HCT116 (cell line): ENCODE data around the gene ADAM19. TPM values are rescaled to one million over a fixed set of nuclear protein-coding genes. Genes with fewer than 3 reads are reported as not detected.

Experiments
- ATAC-seq: fragments of 200-7000 bp; cut with Tn5 transposase; 2 replicates; pipeline ENCODE4 v1.9.1; 2020; ENCODE audit warnings: mild to moderate bottlenecking, moderate library complexity
- BruUV-seq: library from RNA; stranded (reverse); fragments of 400-500 nt; replicated peaks from 2 replicates; lab custom pipeline; 2021; lab: Mats Ljungman, UMichigan
- CTCF ChIA-PET: fragments of 300-600 bp; sonication (Branson Sonifier 250); formaldehyde crosslinking; loops from one replicate; lab custom pipeline; 2021; ENCODE audit warnings: antibody characterized with exemption; lab: Charles Lee
- POLR2A ChIA-PET: fragments of 300-600, 350-600 bp; sonication (Branson Sonifier 250); formaldehyde crosslinking; loops from one replicate; lab custom pipeline; 2021; ENCODE audit warnings: antibody characterized with exemption; lab: Charles Lee
- RAD21 ChIA-PET, 2 experiments: fragments of 300-600 bp; sonication (Branson Sonifier 250); formaldehyde crosslinking; loops; one replicate each; lab custom pipeline; 2023; ENCODE audit warnings: low total read pairs in 2 of 2; ENCODE audit not compliant: uncharacterized antibody in 2 of 2, unreplicated experiment in 2 of 2, low non-redundant PET in 1 of 2; lab: Charles Lee
- DNase-seq: peaks from one replicate; pipeline ENCODE4 v3.0.0-alpha.2; 2010; ENCODE audit warnings: low read depth, low spot score
- H2AFZ ChIP-seq: fragments of 200-600 bp; shearing (Covaris generic), sonication (generic); 2 replicates; pipeline ENCODE4 v1.6.1; 2017; ENCODE audit warnings: low read depth, mixed run types, mixed read lengths, antibody characterized with exemption, low read length; ENCODE audit not compliant: poor library complexity, severe bottlenecking
- H3K27ac ChIP-seq: 2 replicates; pipeline ENCODE4 v1.5.1; 2012; ENCODE audit warnings: low read depth, low read length
- H3K27me3 ChIP-seq: fragments of 200-600 bp; sonication (generic); 2 replicates; pipeline ENCODE4 v1.6.1; 2016; ENCODE audit warnings: mixed run types, low read length, mixed read lengths; ENCODE audit not compliant: insufficient read depth
- H3K36me3 ChIP-seq, 2 experiments: fragments of 200-500 bp in 1 of 2; fragments of 200-600 bp in 1 of 2; sonication (Bioruptor generic) in 1 of 2; sonication (generic) in 1 of 2; 2 replicates each; pipeline versions ENCODE4 v1.5.1 to v1.6.1; 2014 to 2016; ENCODE audit warnings: low read length in 2 of 2, inconsistent platforms in 1 of 2, mixed read lengths in 1 of 2, mixed run types in 1 of 2; ENCODE audit not compliant: insufficient read depth in 2 of 2, control insufficient read depth in 1 of 2
- H3K4me1 ChIP-seq, 2 experiments: fragments of 200-600 bp in 1 of 2; sonication (generic) in 1 of 2; 2 replicates each; pipeline versions ENCODE4 v1.5.1 to v1.6.1; 2012 to 2017; ENCODE audit warnings: low read length in 2 of 2, inconsistent platforms in 1 of 2, mild to moderate bottlenecking in 1 of 2, mixed read lengths in 1 of 2, mixed run types in 1 of 2, moderate library complexity in 1 of 2; ENCODE audit not compliant: insufficient read depth in 2 of 2, control insufficient read depth in 1 of 2
- H3K4me2 ChIP-seq: fragments of 200-600 bp; sonication (generic); 2 replicates; pipeline ENCODE4 v1.6.1; 2017; ENCODE audit warnings: mixed run types, low read length, mixed read lengths
- H3K4me3 ChIP-seq, 2 experiments: fragments of 200-600 bp in 1 of 2; sonication (generic) in 1 of 2; replicated peaks in 1 of 2; 2 replicates each; pipeline ENCODE4 v1.5.1; 2011 to 2016; ENCODE audit warnings: low read length in 2 of 2, control low read depth in 1 of 2, low read depth in 1 of 2, mild to moderate bottlenecking in 1 of 2, mixed read lengths in 1 of 2, mixed run types in 1 of 2
- H3K79me2 ChIP-seq: fragments of 200-600 bp; sonication (generic); 2 replicates; pipeline ENCODE4 v1.6.1; 2017; ENCODE audit warnings: mild to moderate bottlenecking, mixed run types, low read length, moderate library complexity, mixed read lengths; ENCODE audit not compliant: insufficient read depth
- H3K9ac ChIP-seq: fragments of 200-600 bp; sonication (generic); 2 replicates; pipeline ENCODE4 v1.6.1; 2016; ENCODE audit warnings: low read length, mixed read lengths
- H3K9me2 ChIP-seq: fragments of 200-600 bp; sonication (generic), shearing (Covaris generic); 2 replicates; pipeline ENCODE4 v1.6.1; 2017; ENCODE audit warnings: mixed run types, mild to moderate bottlenecking, moderate library complexity; ENCODE audit not compliant: insufficient read depth
- H3K9me3 ChIP-seq, 2 experiments: fragments of 200-500 bp in 1 of 2; fragments of 200-600 bp in 1 of 2; sonication (Bioruptor generic) in 1 of 2; sonication (generic) in 1 of 2; 2 replicates each; pipeline ENCODE4 v1.6.1; 2014 to 2017; ENCODE audit warnings: low read length in 2 of 2, mixed read lengths in 2 of 2, inconsistent platforms in 1 of 2, low read depth in 1 of 2, mild to moderate bottlenecking in 1 of 2, mixed run types in 1 of 2, moderate library complexity in 1 of 2; ENCODE audit not compliant: control insufficient read depth in 1 of 2, insufficient read depth in 1 of 2
- H4K20me1 ChIP-seq: fragments of 200-600 bp; sonication (generic), shearing (Covaris generic); 2 replicates; pipeline ENCODE4 v1.6.1; 2017; ENCODE audit warnings: mixed run types, mild to moderate bottlenecking, moderate library complexity; ENCODE audit not compliant: insufficient read depth
- EZH2 ChIP-seq: fragments of 200-600 bp; sonication (generic); IDR thresholded peaks from 2 replicates; pipeline ENCODE4 v1.6.1; 2017; ENCODE audit warnings: antibody characterized with exemption, mixed run types
- EZH2phosphoT487 ChIP-seq: fragments of 200-600 bp; IDR thresholded peaks from 2 replicates; pipeline ENCODE4 v1.6.1; 2018; ENCODE audit warnings: antibody characterized with exemption, borderline replicate concordance
- MAX ChIP-seq: IDR thresholded peaks from 2 replicates; pipeline ENCODE4 v1.6.1; 2012
- POLR2A ChIP-seq: IDR thresholded peaks from 2 replicates; pipeline ENCODE4 v1.7.0; 2011; ENCODE audit warnings: borderline replicate concordance; ENCODE audit not compliant: insufficient read depth, insufficient read length; ENCODE audit errors: extremely low read depth
- intact Hi-C: fragments of 100-400 bp; cut with micrococcal nuclease; formaldehyde crosslinking; loops from 2 replicates; pipeline ENCODE4 v1.10.0; 2022
- total RNA-seq: library from RNA; stranded (reverse); gene quantifications from one replicate; pipeline ENCODE4 v1.2.1, GENCODE V29; 2021; ENCODE audit not compliant: unreplicated experiment
- TF ChIP-seq, protein P1 (sequence below), 3 experiments: fragments of 200-600 bp in 1 of 3; sonication (generic) in 1 of 3; IDR thresholded peaks in 2 of 3; conservative IDR thresholded peaks in 1 of 3; 2 replicates each; pipeline ENCODE4 v1.5.1; 2012 to 2017; ENCODE audit warnings: low read depth in 2 of 3, low read length in 2 of 3, antibody characterized with exemption in 1 of 3, borderline replicate concordance in 1 of 3, control low read depth in 1 of 3, mild to moderate bottlenecking in 1 of 3, mixed read lengths in 1 of 3, mixed run types in 1 of 3, moderate library complexity in 1 of 3; ENCODE audit not compliant: insufficient read depth in 1 of 3
- TF ChIP-seq, protein P2 (sequence below): IDR thresholded peaks from 2 replicates; pipeline ENCODE4 v1.6.1; 2012; ENCODE audit warnings: low read depth

The ADAM19 gene
- total RNA-seq, 1 experiment from 2014 or later = 77.3 TPM

GRCh38 chr5:157513182-157513581 lies 62.4 kb downstream of the ADAM19 start:
- Histone ChIP-seq H3K36me3 (peaks cover 3 to 12% of the 10 kb centered on the region in 2 experiments; a peak in 2 of 4 replicates), H2AFZ (no peak overlapping the region), H3K27me3 (no peaks in the 10 kb centered on the region), H3K9me3 (no peaks in the 10 kb centered on the region), H3K79me2 (no peaks in the 10 kb centered on the region; the same call in 1 of the 2 replicates), H3K4me1 (peaks cover 12 to 57% of the 10 kb centered on the region in 2 experiments), H3K4me2 (no peak overlapping the region), H3K4me3 (no peak overlapping the region), H4K20me1 (no peaks in the 10 kb centered on the region), H3K9me2 (no peaks in the 10 kb centered on the region), H3K27ac (no peak overlapping the region), H3K9ac (no peak overlapping the region)
- no peak for DNase-seq
- ATAC-seq = no peak
- intact Hi-C loops = no loop called here
- ChIA-PET CTCF (no interaction called here), POLR2A (no interaction called here), RAD21 (no interaction called here)
- TF ChIP-seq, protein P1, sequence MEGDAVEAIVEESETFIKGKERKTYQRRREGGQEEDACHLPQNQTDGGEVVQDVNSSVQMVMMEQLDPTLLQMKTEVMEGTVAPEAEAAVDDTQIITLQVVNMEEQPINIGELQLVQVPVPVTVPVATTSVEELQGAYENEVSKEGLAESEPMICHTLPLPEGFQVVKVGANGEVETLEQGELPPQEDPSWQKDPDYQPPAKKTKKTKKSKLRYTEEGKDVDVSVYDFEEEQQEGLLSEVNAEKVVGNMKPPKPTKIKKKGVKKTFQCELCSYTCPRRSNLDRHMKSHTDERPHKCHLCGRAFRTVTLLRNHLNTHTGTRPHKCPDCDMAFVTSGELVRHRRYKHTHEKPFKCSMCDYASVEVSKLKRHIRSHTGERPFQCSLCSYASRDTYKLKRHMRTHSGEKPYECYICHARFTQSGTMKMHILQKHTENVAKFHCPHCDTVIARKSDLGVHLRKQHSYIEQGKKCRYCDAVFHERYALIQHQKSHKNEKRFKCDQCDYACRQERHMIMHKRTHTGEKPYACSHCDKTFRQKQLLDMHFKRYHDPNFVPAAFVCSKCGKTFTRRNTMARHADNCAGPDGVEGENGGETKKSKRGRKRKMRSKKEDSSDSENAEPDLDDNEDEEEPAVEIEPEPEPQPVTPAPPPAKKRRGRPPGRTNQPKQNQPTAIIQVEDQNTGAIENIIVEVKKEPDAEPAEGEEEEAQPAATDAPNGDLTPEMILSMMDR (IDR thresholded peaks at IDR 0.05 in 2 of 3, conservative IDR thresholded peaks at IDR 0.05 in 1 of 3; ENCODE audit: borderline replicate concordance in 1 of 3, insufficient read depth in 1 of 3, low read depth in 2 of 3, low read length in 2 of 3) = no peak
- TF ChIP-seq POLR2A (no peak), EZH2 (no peak), EZH2phosphoT487 (no peak), MAX (no peak)
- TF ChIP-seq, protein P2, sequence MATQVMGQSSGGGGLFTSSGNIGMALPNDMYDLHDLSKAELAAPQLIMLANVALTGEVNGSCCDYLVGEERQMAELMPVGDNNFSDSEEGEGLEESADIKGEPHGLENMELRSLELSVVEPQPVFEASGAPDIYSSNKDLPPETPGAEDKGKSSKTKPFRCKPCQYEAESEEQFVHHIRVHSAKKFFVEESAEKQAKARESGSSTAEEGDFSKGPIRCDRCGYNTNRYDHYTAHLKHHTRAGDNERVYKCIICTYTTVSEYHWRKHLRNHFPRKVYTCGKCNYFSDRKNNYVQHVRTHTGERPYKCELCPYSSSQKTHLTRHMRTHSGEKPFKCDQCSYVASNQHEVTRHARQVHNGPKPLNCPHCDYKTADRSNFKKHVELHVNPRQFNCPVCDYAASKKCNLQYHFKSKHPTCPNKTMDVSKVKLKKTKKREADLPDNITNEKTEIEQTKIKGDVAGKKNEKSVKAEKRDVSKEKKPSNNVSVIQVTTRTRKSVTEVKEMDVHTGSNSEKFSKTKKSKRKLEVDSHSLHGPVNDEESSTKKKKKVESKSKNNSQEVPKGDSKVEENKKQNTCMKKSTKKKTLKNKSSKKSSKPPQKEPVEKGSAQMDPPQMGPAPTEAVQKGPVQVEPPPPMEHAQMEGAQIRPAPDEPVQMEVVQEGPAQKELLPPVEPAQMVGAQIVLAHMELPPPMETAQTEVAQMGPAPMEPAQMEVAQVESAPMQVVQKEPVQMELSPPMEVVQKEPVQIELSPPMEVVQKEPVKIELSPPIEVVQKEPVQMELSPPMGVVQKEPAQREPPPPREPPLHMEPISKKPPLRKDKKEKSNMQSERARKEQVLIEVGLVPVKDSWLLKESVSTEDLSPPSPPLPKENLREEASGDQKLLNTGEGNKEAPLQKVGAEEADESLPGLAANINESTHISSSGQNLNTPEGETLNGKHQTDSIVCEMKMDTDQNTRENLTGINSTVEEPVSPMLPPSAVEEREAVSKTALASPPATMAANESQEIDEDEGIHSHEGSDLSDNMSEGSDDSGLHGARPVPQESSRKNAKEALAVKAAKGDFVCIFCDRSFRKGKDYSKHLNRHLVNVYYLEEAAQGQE = no peak
- BruUV-seq = no TSS peak
